Keratinocyte (primary cell): ENCODE measurements around the gene ACOT9.

Experiments used
- EZH2 ChIP-seq: IDR thresholded peaks from one replicate; pipeline ENCODE4 v1.6.1; 2012; ENCODE audit warnings: inconsistent platforms, mild to moderate bottlenecking, low read length, moderate library complexity
- TF ChIP-seq, protein P1 (sequence below), 3 experiments: IDR thresholded peaks in 1 of 3; conservative IDR thresholded peaks in 1 of 3; optimal IDR thresholded peaks in 1 of 3; 2 replicates in 2 of 3; 3 replicates in 1 of 3; pipeline versions ENCODE3 to v1.5.1; 2011; ENCODE audit warnings: low read length in 3 of 3, mild to moderate bottlenecking in 3 of 3, moderate library complexity in 2 of 3, control low read depth in 1 of 3, inconsistent platforms in 1 of 3; ENCODE audit not compliant: insufficient read depth in 2 of 3; ENCODE audit errors: extremely low read depth in 1 of 3

DNA sequence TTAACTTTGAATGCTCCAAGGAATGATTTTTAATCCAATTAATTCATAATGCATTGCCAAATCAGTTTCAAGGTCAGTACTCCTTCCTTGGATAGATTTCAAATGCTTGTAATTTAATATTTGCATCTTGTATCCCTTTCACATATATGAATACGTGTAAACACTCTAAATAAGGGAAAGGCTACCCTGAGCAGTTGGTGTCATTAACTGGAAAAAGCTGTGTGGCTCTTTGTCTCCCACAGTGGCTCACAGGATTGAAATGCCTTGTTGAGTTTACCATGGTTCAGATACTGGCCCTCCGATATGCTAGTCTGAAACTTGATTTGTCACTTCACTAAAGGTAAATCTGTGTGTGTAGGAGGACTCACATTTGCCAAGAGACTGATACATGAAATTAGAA, 16.7 kb upstream of the ACOT9 start:
- TF ChIP-seq, protein P1, sequence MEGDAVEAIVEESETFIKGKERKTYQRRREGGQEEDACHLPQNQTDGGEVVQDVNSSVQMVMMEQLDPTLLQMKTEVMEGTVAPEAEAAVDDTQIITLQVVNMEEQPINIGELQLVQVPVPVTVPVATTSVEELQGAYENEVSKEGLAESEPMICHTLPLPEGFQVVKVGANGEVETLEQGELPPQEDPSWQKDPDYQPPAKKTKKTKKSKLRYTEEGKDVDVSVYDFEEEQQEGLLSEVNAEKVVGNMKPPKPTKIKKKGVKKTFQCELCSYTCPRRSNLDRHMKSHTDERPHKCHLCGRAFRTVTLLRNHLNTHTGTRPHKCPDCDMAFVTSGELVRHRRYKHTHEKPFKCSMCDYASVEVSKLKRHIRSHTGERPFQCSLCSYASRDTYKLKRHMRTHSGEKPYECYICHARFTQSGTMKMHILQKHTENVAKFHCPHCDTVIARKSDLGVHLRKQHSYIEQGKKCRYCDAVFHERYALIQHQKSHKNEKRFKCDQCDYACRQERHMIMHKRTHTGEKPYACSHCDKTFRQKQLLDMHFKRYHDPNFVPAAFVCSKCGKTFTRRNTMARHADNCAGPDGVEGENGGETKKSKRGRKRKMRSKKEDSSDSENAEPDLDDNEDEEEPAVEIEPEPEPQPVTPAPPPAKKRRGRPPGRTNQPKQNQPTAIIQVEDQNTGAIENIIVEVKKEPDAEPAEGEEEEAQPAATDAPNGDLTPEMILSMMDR (optimal IDR thresholded peaks at IDR 0.05 in 1 of 3, IDR thresholded peaks at IDR 0.05 in 1 of 3, conservative IDR thresholded peaks at IDR 0.05 in 1 of 3; ENCODE audit: extremely low read depth in 1 of 3, insufficient read depth in 2 of 3, low read length in 3 of 3): no peak
- TF ChIP-seq EZH2: no peak
